Measurements from ENCODE around the gene ADAM10. TPM values are rescaled to one million over a fixed set of nuclear protein-coding genes. Genes with fewer than 3 reads are reported as not detected.

ADAM10 gene
- total RNA-seq, 1 donor from 2014 or later, result 125 TPM

GRCh38 chr15:58573270-58573669 is 176.2 kb downstream of the ADAM10 start:
- Mint-ChIP-seq H3K27ac (ENCODE audit: unreplicated experiment) (no peak overlapping the region), H3K36me3 (ENCODE audit: low read depth) (no peaks in the 10 kb centered on the region), H3K4me3 (no peak overlapping the region), H3K27me3 (ENCODE audit: low read depth) (no peaks in the 10 kb centered on the region), H3K9me3 (peaks cover 3% of the 10 kb centered on the region), H3K4me1 (peaks cover 5% of the 10 kb centered on the region)
- no peak for DNase-seq (ENCODE audit: low read depth, low spot score)
- no peak for TF ChIP-seq CTCF (conservative IDR thresholded peaks at IDR 0.05)

GRCh38 chr15:58572521-58572920 is 177.0 kb downstream of the ADAM10 start:
- no peaks in the 10 kb centered on the region for H3K36me3 Mint-ChIP-seq (ENCODE audit: low read depth)
- peaks cover 8% of the 10 kb centered on the region for H3K4me1 Mint-ChIP-seq
- no peaks in the 10 kb centered on the region for H3K27me3 Mint-ChIP-seq (ENCODE audit: low read depth)
- TF ChIP-seq CTCF (conservative IDR thresholded peaks at IDR 0.05), result no peak
- DNase-seq (ENCODE audit: low read depth, low spot score), result no peak
- H3K27ac Mint-ChIP-seq (ENCODE audit: unreplicated experiment), result no peak overlapping the region
- H3K4me3 Mint-ChIP-seq, result no peak overlapping the region
- H3K9me3 Mint-ChIP-seq, result no peaks in the 10 kb centered on the region

GRCh38 chr15:58571491-58571890 is 178.0 kb downstream of the ADAM10 start:
- H3K9me3 Mint-ChIP-seq, result no peaks in the 10 kb centered on the region
- H3K27me3 Mint-ChIP-seq (ENCODE audit: low read depth), result no peaks in the 10 kb centered on the region
- TF ChIP-seq CTCF (conservative IDR thresholded peaks at IDR 0.05), result no peak
- no peaks in the 10 kb centered on the region for H3K36me3 Mint-ChIP-seq (ENCODE audit: low read depth)
- no peak overlapping the region for H3K27ac Mint-ChIP-seq (ENCODE audit: unreplicated experiment)
- H3K4me1 Mint-ChIP-seq, result peaks cover 8% of the 10 kb centered on the region
- DNase-seq (ENCODE audit: low read depth, low spot score), result no peak
- no peak overlapping the region for H3K4me3 Mint-ChIP-seq

- DNase-seq (ENCODE audit: low read depth, low spot score), result no peak
- H3K4me3 Mint-ChIP-seq, result no peak overlapping the region
- no peaks in the 10 kb centered on the region for H3K36me3 Mint-ChIP-seq (ENCODE audit: low read depth)
- peaks cover 8% of the 10 kb centered on the region for H3K4me1 Mint-ChIP-seq
- H3K27ac Mint-ChIP-seq (ENCODE audit: unreplicated experiment), result no peak overlapping the region
- no peak for TF ChIP-seq CTCF (conservative IDR thresholded peaks at IDR 0.05)
- H3K27me3 Mint-ChIP-seq (ENCODE audit: low read depth), result no peaks in the 10 kb centered on the region
- no peaks in the 10 kb centered on the region for H3K9me3 Mint-ChIP-seq
Observed at GRCh38 chr15:58569455-58569854, 180.1 kb downstream of the ADAM10 start.

- H3K9me3 Mint-ChIP-seq, result no peaks in the 10 kb centered on the region
- no peak for DNase-seq (ENCODE audit: low read depth, low spot score)
- H3K27ac Mint-ChIP-seq (ENCODE audit: unreplicated experiment), result no peak overlapping the region
- peaks cover 8% of the 10 kb centered on the region for H3K4me1 Mint-ChIP-seq
- no peaks in the 10 kb centered on the region for H3K36me3 Mint-ChIP-seq (ENCODE audit: low read depth)
- no peak overlapping the region for H3K4me3 Mint-ChIP-seq
- no peak for TF ChIP-seq CTCF (conservative IDR thresholded peaks at IDR 0.05)
- no peaks in the 10 kb centered on the region for H3K27me3 Mint-ChIP-seq (ENCODE audit: low read depth)
Observed at GRCh38 chr15:58568157-58568571, 181.3 kb downstream of the ADAM10 start.

GRCh38 chr15:58566029-58566428 is 183.5 kb downstream of the ADAM10 start:
- no peaks in the 10 kb centered on the region for H3K27me3 Mint-ChIP-seq (ENCODE audit: low read depth)
- no peak overlapping the region for H3K27ac Mint-ChIP-seq (ENCODE audit: unreplicated experiment)
- TF ChIP-seq CTCF (conservative IDR thresholded peaks at IDR 0.05), result no peak
- peaks cover 8% of the 10 kb centered on the region for H3K4me1 Mint-ChIP-seq
- no peaks in the 10 kb centered on the region for H3K9me3 Mint-ChIP-seq
- DNase-seq (ENCODE audit: low read depth, low spot score), result no peak
- H3K36me3 Mint-ChIP-seq (ENCODE audit: low read depth), result no peaks in the 10 kb centered on the region
- no peak overlapping the region for H3K4me3 Mint-ChIP-seq

Data from neural crest cell (in vitro differentiated cells).